Fibroblast of the aortic adventitia (primary cell): ENCODE measurements around the gene MAP2K2. TPM values are rescaled to one million over a fixed set of nuclear protein-coding genes. Genes with fewer than 3 reads are reported as not detected.
A peak's percentile ranks its signal among the peaks of the same experiment; 100 is the strongest.

Experiments
- DNase-seq: peaks from one replicate; pipeline ENCODE4 v3.0.0-alpha.2; 2010; ENCODE audit warnings: low read depth
- H3K4me3 ChIP-seq: 2 replicates; pipeline ENCODE4 v1.5.1; 2011; ENCODE audit warnings: low read depth, mild to moderate bottlenecking, control low read depth, low read length, moderate library complexity
- total RNA-seq: library from RNA; depleted of rRNA; stranded (reverse); fragments of >200 nt; gene quantifications from 2 replicates; pipeline ENCODE4 v1.2.3, GENCODE V29; 2012; ENCODE audit warnings: low replicate concordance
- TF ChIP-seq, protein P1 (sequence below): IDR thresholded peaks from 2 replicates; pipeline ENCODE4 v1.5.1; 2011; ENCODE audit warnings: mild to moderate bottlenecking, low read length, control low read depth, inconsistent platforms; ENCODE audit not compliant: insufficient read depth

MAP2K2 gene
- total RNA-seq, 1 donor: 177 TPM

DNA sequence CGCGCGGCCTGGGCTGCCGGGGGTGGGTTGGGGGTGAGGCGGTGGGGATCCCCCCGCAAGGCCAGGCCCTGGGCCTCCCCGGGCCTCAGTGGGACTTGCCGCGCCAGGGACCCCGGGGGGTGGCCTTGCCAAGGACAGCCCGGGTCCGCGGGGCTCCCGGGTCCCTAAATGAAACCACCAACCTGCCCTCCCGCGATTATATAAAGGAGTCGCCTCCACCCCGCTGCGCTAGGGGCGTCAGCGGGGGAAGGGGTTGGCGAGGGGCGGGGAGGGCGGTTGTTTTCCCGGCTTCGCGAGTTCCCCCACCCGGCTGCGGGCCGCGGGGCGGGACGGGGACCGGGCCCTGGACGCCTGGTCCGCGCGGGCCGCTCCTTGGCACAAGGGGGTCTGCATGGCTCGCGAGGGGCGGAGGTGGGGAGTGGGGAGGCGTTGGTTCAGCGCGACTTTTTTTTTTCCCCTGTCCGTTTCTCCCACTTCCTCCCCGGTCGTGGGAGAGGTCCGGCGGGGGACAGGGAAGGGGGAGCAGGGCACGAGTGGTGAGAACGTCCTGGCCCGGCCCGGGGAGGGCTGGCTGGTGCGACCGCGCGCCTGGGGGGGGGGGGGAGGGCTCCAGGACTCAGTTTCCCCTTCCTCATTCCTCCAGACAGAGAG lies 56.4 kb downstream of the MAP2K2 start:
- DNase-seq: no peak
- H3K4me3 ChIP-seq: peak overlapping the region; percentile 77
- TF ChIP-seq, protein P1, sequence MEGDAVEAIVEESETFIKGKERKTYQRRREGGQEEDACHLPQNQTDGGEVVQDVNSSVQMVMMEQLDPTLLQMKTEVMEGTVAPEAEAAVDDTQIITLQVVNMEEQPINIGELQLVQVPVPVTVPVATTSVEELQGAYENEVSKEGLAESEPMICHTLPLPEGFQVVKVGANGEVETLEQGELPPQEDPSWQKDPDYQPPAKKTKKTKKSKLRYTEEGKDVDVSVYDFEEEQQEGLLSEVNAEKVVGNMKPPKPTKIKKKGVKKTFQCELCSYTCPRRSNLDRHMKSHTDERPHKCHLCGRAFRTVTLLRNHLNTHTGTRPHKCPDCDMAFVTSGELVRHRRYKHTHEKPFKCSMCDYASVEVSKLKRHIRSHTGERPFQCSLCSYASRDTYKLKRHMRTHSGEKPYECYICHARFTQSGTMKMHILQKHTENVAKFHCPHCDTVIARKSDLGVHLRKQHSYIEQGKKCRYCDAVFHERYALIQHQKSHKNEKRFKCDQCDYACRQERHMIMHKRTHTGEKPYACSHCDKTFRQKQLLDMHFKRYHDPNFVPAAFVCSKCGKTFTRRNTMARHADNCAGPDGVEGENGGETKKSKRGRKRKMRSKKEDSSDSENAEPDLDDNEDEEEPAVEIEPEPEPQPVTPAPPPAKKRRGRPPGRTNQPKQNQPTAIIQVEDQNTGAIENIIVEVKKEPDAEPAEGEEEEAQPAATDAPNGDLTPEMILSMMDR: peak; percentile 4

DNA sequence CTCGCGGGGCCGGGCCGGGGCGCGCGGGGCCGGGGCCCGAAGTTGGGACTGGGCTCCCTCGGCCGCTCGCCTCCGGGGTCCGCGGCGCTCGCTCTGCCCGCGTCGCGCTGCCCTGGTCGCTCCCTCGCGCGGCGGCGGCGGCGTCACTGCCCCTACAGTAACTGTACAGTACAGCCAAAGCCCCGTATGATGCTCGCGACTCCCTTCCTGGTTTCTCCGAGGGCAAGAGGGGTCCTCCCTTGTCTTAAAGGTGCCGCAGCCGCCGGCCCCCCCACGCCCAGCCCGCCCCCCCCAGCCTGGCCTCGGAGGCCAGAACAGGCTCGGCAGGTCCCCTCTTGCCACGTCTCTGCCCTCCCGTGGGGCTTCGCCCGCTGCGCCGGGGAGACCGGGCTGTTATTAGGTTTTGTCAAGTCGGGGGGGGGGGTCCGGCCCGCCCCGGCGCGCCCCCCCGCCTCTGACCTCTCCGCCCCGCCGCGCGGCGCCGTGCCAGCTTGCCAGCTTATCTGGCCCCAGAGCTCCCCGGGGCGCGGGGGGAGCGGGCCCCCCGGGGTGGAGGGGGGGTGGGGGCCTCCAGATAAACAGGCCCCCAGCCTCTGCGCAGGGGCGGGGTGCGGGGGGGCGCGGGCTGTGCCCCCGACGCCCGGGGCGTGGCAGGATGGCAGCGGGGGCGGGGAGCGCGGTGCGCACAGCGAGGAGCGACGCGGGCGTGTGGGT lies 57.1 kb downstream of the MAP2K2 start, which contains the start of gene ZBTB7A:
Gene ZBTB7A (minus strand): TSS at position 218 of the 714 bp plus-strand sequence. CDS start 11,667 bp downstream, outside the sequence.
- TF ChIP-seq, protein P1: no peak
- DNase-seq: peak; percentile 70
- H3K4me3 ChIP-seq: peak within 1 kb of the TSS; percentile 77

DNA sequence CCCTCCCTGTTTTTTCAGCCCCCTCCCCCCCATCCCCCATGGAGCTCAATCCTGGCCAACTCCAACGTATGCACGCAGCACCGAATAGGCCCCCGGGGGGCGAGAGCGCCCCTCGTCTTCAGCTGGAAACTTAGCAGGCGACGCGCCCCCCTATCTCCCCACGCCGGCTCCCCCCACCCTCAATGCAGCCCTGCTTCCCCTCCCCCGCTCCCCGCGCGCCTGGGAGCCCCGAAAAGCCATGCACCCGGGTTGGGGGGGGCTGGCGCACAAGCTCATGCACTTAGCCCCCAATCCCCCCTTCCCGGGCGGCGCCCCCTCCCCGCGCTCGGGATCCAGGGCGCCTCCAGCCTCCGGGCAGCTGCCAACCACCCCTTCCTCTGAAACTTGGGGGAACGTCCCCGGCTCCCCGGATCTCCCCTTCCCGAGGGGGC lies 57.7 kb downstream of the MAP2K2 start:
- TF ChIP-seq, protein P1: no peak
- DNase-seq: no peak
- H3K4me3 ChIP-seq: peak overlapping the region; percentile 77

DNA sequence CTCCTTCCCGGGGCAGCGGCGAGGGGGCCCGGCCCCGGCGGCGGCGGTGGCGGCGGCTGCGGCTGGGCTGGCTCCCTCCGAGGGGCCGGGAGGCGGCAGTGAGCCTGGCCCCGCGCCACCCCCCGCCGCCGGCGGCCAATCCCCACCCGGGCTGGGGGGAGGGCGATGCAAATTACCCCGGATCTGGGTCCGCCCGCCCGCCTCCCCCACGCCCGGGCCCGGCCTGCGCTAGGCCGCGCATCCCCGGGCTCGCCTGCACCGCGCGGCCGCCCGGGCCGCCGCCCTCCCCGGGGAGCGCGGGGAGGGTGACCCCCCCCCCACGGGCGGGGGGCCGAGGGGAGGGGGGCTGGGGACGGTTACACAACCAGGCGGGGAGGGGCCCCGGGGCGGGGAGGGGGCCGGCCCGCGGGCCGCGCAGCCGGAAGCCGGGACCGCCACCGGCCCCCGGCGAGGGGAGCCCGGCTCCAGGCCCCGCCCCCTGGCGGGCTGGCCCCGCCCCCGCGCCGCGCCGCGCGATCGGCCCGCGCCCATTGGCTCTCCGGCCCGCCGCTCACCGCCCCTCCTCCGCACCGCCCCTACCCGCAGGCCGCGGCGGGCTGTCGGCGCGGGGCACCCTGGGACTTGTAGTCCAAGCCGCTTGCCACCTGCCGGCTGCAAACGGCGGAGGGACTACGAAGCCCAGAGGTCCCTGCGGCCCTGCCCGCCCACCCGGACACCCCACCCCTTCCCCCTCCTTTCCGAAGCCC lies 58.3 kb downstream of the MAP2K2 start:
- DNase-seq: peak; percentile 97
- TF ChIP-seq, protein P1: no peak
- H3K4me3 ChIP-seq: peak overlapping the region; percentile 77

DNA sequence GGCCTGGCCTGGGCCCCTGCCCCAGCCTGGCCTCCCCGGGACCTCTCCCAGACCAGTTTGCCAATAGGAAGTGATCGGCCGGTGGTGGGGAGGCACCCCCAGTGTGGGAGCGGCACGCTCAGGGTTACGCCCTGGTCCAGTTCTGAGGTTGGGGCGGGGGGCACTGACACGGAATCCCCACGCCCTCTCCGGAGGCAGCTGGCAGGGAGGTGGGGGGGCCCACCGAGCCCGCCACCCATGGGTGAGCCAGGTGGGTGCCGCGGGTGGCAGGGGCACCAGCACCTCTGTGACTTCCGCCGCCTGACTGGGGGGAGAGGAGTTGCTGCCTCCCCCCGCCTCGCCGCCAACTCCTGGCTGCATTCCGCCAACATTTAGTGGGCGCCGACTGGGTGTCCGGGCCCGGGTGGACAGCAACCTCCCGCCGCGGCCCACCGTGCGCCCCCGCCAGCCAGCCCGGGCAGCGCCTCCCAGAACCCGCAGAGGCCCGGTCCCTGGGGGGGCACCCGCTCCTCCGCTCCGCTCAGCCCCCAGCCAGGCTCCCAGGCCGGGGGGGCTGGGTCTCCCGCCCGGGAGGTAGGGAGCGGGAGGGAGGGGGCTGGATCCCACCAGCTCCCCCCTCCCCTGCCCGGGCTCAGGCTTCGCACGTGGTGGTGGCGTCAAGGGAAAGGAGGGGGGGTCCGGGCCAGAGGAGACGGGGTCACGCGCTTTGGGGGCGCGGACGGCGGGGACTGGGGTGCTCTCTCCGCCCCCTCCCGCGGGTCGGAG lies 59.2 kb downstream of the MAP2K2 start:
- TF ChIP-seq, protein P1: no peak
- no peak for DNase-seq
- H3K4me3 ChIP-seq: peak overlapping the region; percentile 77

DNA sequence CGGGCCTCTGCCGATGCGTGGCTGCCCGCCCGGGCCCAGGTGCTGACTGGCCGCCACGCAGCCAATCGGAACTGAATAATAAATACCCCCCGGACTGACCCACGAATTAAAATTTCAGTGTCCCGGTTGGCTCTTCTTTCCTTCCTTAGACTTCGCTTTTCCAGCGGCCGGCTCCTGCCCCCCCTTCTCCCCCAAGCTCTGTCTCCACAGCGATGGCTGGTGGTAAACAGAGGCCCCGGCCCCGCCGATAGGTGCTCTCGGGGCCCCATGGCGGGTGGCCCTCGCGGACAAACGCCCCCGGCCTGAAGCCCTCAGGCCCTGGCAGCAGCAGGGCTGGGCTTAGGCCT lies 59.8 kb downstream of the MAP2K2 start:
- DNase-seq: no peak
- H3K4me3 ChIP-seq: peak overlapping the region; percentile 77
- TF ChIP-seq, protein P1: no peak
